Natural killer cell (primary cell): ENCODE data around the gene HMCN1. TPM values are rescaled to one million over a fixed set of nuclear protein-coding genes. Genes with fewer than 3 reads are reported as not detected.
A peak's percentile ranks its signal among the peaks of the same experiment; 100 is the strongest.

ENCODE experiments used
- ATAC-seq, 3 donors: fragments of 150-1000 bp in 2 of 3; fragments of 200-7000 bp in 1 of 3; cut with Tn5 transposase; 1 replicate in 1 of 3; 2 replicates in 2 of 3; pipeline ENCODE4 v1.10.0; 2021; ENCODE audit warnings: mild to moderate bottlenecking in 2 of 3, moderate library complexity in 2 of 3
- DNase-seq, 2 donors: peaks; one replicate each; pipeline versions ENCODE4 v3.0.0 to v3.0.0-alpha.2; 2013 to 2021; ENCODE audit warnings: mixed read lengths in 1 of 2
- H3K27ac ChIP-seq: one replicate; pipeline ENCODE4 v1.5.1; 2013; ENCODE audit warnings: mild to moderate bottlenecking, low read length
- H3K27me3 ChIP-seq: one replicate; pipeline ENCODE4 v1.6.1; 2013; ENCODE audit warnings: low read length; ENCODE audit not compliant: control insufficient read depth, insufficient read depth
- H3K36me3 ChIP-seq: one replicate; pipeline ENCODE4 v1.6.1; 2013; ENCODE audit warnings: low read length; ENCODE audit not compliant: control insufficient read depth, insufficient read depth
- H3K4me1 ChIP-seq: one replicate; pipeline ENCODE4 v1.6.1; 2013; ENCODE audit warnings: low read length; ENCODE audit not compliant: control insufficient read depth, insufficient read depth
- H3K4me3 ChIP-seq: one replicate; pipeline ENCODE4 v1.5.1; 2013; ENCODE audit warnings: low read length
- H3K9me3 ChIP-seq: one replicate; pipeline ENCODE4 v1.6.1; 2013; ENCODE audit warnings: low read length; ENCODE audit not compliant: control insufficient read depth, insufficient read depth
- H3K27ac Mint-ChIP-seq, 2 donors: one replicate each; pipeline ENCODE4 v1.8.0; 2022; ENCODE audit warnings: mild to moderate bottlenecking in 2 of 2, mixed read lengths in 2 of 2, moderate library complexity in 1 of 2
- H3K27me3 Mint-ChIP-seq, 2 donors: one replicate each; pipeline ENCODE4 v1.8.0; 2022; ENCODE audit warnings: low read depth in 2 of 2, mixed read lengths in 2 of 2
- H3K36me3 Mint-ChIP-seq: one replicate; pipeline ENCODE4 v1.8.0; 2022; ENCODE audit warnings: mixed read lengths
- H3K4me1 Mint-ChIP-seq, 2 donors: one replicate each; pipeline ENCODE4 v1.8.0; 2022; ENCODE audit warnings: mixed read lengths in 2 of 2
- H3K4me3 Mint-ChIP-seq: one replicate; pipeline ENCODE4 v1.8.0; 2022; ENCODE audit warnings: mild to moderate bottlenecking, moderate library complexity, mixed read lengths
- H3K9me3 Mint-ChIP-seq, 2 donors: one replicate each; pipeline ENCODE4 v1.8.0; 2022; ENCODE audit warnings: mixed read lengths in 2 of 2
- WGBS: methylation state at CpG from one replicate; pipeline ENCODE4 v1.1.7; 2013; ENCODE audit warnings: missing lambda C conversion rate; ENCODE audit not compliant: insufficient coverage; 5-methylcytosine and 5-hydroxymethylcytosine counted together
- intact Hi-C: fragments of 100-400 bp; cut with micrococcal nuclease; formaldehyde crosslinking; loops from one replicate; pipeline ENCODE4 v1.14.2; 2022
- total RNA-seq, 4 donors: library from RNA; stranded (reverse); fragments of 120-200 nt in 1 of 4; gene quantifications; one replicate each; pipeline versions ENCODE4 v1.2.3 to v1.2.4, GENCODE V29; 2013 to 2022
- TF ChIP-seq, protein P1 (sequence below): fragments of 200-600 bp; IDR thresholded peaks from one replicate; pipeline ENCODE4 v1.8.0; 2022; ENCODE audit warnings: antibody characterized with exemption

The HMCN1 gene
- total RNA-seq = under 1 TPM; 0.02 to 0.45 (median 0.39) TPM
- total RNA-seq (2013) = 0.02 TPM

DNA sequence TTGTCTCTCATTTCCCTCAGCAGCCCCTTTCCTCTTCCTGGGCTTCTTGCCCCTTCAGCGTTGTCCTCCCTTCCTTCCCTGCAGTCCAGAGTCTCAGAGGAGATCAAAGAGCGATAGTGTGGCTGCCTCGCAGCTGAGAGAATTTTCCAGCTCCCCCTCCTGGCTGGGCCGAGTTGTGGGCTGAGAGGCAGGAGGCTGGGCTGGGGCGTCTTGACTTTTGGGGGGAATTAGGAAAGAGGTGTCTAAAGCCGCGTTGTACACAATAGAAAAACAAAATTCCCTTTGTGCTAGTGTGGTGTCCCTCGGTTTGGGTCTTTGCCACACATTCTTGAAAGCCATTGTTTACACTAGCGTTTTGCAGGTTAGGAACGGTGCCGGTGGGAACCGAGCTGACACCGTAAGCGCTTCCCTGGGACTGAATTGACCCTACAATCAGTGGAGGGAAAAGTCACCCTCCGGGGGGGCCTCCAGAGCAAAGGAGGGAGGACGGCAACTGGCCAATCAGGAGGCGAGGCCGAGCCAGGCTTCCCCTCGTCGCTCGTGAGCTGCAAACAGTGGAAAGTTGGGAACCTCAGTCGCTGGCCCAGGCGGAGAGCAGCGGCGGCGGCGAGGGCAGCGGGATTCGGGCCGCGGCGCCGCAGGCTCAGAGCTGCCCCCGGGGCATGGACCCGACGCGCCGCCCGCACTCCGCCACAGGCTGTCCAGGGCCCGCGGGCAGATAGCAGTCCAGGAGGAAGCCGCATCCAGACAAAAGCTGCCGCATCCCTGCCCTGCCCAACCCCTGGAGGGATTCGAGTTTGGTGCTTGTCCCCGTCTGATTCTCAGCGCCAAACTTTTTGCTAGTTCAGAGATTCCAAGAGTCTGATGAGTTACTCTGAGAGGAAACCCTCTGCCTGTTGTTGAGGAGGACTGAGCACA, at the start of gene HMCN1:
Gene HMCN1 (plus strand): TSS at position 574 of the 918 bp plus-strand sequence. CDS start 389 bp downstream, outside the sequence.
- Mint-ChIP-seq H3K27ac (no peak within 1 kb of the TSS), H3K36me3 (peaks cover 33% of the 10 kb centered on the region), H3K4me3 (peak within 1 kb of the TSS; percentile 64), H3K27me3 (peaks cover 46 to 85% of the 10 kb centered on the region in 2 donors), H3K4me1 (peaks cover 16 to 18% of the 10 kb centered on the region in 2 donors), H3K9me3 (peaks cover 7 to 11% of the 10 kb centered on the region in 2 donors)
- DNase-seq (peak in 1 of 2 donors; percentile 26), ATAC-seq (peak in 2 of 3 donors; percentile 21 to 67)
- Histone ChIP-seq H3K4me3 (no peak within 1 kb of the TSS), H3K9me3 (no peaks in the 10 kb centered on the region), H3K27ac (no peak within 1 kb of the TSS), H3K4me1 (peaks cover 11% of the 10 kb centered on the region), H3K27me3 (peaks cover 40% of the 10 kb centered on the region), H3K36me3 (no peaks in the 10 kb centered on the region)
- TF ChIP-seq, protein P1, sequence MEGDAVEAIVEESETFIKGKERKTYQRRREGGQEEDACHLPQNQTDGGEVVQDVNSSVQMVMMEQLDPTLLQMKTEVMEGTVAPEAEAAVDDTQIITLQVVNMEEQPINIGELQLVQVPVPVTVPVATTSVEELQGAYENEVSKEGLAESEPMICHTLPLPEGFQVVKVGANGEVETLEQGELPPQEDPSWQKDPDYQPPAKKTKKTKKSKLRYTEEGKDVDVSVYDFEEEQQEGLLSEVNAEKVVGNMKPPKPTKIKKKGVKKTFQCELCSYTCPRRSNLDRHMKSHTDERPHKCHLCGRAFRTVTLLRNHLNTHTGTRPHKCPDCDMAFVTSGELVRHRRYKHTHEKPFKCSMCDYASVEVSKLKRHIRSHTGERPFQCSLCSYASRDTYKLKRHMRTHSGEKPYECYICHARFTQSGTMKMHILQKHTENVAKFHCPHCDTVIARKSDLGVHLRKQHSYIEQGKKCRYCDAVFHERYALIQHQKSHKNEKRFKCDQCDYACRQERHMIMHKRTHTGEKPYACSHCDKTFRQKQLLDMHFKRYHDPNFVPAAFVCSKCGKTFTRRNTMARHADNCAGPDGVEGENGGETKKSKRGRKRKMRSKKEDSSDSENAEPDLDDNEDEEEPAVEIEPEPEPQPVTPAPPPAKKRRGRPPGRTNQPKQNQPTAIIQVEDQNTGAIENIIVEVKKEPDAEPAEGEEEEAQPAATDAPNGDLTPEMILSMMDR = no peak
- WGBS = 2% methylated on average over 47 of the region's 47 CpGs
- intact Hi-C loops = no loop called here

DNA sequence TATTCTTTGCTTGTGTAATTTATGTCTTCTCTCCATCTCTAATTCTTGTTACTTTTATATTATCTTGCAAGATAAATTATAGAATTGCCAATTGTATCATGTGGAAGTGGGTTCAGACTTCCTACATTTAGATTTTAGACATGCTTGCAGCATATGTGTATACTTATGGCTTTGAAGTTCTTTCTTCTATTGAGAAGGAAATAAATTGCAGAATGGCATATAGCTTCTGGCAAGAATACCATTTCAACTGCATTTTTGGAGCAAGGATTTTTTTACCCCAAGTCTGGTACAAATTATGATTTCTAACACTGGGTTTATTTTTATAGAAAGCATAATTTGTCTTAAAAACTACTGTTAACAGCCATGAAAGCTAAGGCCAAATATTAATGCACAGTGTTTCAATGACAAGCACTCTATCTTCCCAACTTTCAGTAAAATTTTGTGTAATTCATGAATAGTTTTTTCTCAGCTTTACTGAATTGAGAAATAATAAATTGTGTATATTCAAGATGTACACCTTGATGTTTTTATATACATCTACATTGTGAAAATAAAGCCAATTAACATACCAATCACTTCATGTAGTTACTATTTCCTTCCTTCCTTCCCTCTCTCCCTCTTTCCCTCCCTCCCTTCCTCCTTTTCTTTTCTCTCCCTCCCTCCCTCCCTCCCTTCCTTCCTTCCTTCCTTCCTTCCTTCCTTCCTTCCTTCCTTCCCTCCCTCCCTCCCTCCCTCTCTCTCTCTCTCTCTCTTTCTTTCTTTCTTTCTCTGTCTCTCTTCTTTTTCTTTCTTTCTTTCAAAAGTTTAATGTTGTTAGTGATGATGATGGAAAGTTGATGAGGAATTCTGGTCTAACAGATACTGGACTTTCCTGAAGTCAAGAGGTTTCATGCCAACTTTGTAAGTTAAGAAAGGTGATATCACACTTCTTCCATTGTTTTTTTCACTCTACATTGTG, 47.1 kb upstream of the HMCN1 start:
- no peak for DNase-seq
- no peaks in the 10 kb centered on the region for H3K36me3 ChIP-seq
- no peaks in the 10 kb centered on the region for H3K9me3 ChIP-seq
- H3K4me1 ChIP-seq = no peaks in the 10 kb centered on the region
- no peak overlapping the region for H3K4me3 Mint-ChIP-seq
- H3K9me3 Mint-ChIP-seq = no peaks in the 10 kb centered on the region
- peaks cover 7% of the 10 kb centered on the region for H3K36me3 Mint-ChIP-seq
- no peak for ATAC-seq
- H3K4me3 ChIP-seq = no peak overlapping the region
- TF ChIP-seq, protein P1 = no peak
- no peak overlapping the region for H3K27ac Mint-ChIP-seq
- H3K27me3 ChIP-seq = no peaks in the 10 kb centered on the region
- intact Hi-C loops = no loop called here
- no peaks in the 10 kb centered on the region for H3K4me1 Mint-ChIP-seq
- peaks cover 33 to 70% of the 10 kb centered on the region in 2 donors for H3K27me3 Mint-ChIP-seq
- H3K27ac ChIP-seq = no peak overlapping the region

DNA sequence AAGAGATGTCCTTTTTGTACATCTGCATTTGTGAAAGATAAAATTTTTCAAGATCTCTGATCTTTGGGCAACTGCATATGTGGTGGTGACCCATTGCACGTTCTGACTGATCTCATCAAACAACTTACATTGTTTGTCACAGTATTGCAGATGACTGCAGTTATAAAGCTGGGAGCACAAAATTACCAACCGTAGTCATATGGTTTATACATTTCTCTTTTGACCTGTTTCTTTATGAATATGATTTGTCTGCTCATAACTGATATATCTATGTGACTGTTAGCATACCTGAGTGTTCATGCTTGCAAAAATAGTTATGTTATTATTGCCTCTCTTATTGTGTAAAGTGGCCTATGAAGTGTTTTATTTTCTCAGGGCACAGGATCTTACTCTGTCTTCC, 43.7 kb upstream of the HMCN1 start:
- Mint-ChIP-seq H3K4me3 (no peak overlapping the region), H3K36me3 (peaks cover 20% of the 10 kb centered on the region), H3K4me1 (peaks cover 12% of the 10 kb centered on the region in 2 donors), H3K27ac (no peak overlapping the region), H3K9me3 (peaks cover 0 to 3% of the 10 kb centered on the region in 2 donors), H3K27me3 (peaks cover 31 to 65% of the 10 kb centered on the region in 2 donors)
- Histone ChIP-seq H3K9me3 (no peaks in the 10 kb centered on the region), H3K36me3 (no peaks in the 10 kb centered on the region), H3K4me3 (no peak overlapping the region), H3K4me1 (peaks cover 11% of the 10 kb centered on the region), H3K27ac (no peak overlapping the region), H3K27me3 (no peaks in the 10 kb centered on the region)
- WGBS = 79% methylated on average over 2 of the region's 2 CpGs
- intact Hi-C loops = loop anchor here (10.0 kb wide), 1 partner anchor 536 kb away; the partner anchor contains the start of genes SWT1 and TRMT1L
- TF ChIP-seq, protein P1 = no peak
- DNase-seq = no peak
- ATAC-seq = no peak
